Spleen (tissue), 11 donors: ENCODE results near the gene EHBP1. TPM values are rescaled to one million over a fixed set of nuclear protein-coding genes. Genes with fewer than 3 reads are reported as not detected.
A peak's percentile ranks its signal among the peaks of the same experiment; 100 is the strongest.

Experiments
- DNase-seq: peaks from one replicate; pipeline ENCODE4 v3.0.0-alpha.2; 2020
- H3K27ac ChIP-seq, 8 donors: fragments of 200-600 bp; sonication (generic) in 7 of 8; 1 replicate in 4 of 8; 2 replicates in 4 of 8; pipeline versions ENCODE4 v1.5.0 to v1.8.0; 2016 to 2021; ENCODE audit warnings: inconsistent platforms in 4 of 8, mild to moderate bottlenecking in 4 of 8, moderate library complexity in 1 of 8
- H3K27me3 ChIP-seq, 7 donors: fragments of 200-600 bp; sonication (generic) in 6 of 7; replicated peaks in 1 of 7; 1 replicate in 4 of 7; 2 replicates in 3 of 7; pipeline versions ENCODE4 v1.5.0 to v1.8.0; 2016 to 2021; ENCODE audit warnings: inconsistent platforms in 3 of 7, mild to moderate bottlenecking in 1 of 7
- H3K36me3 ChIP-seq, 6 donors: fragments of 200-600 bp; sonication (generic) in 5 of 6; 1 replicate in 4 of 6; 2 replicates in 2 of 6; pipeline versions ENCODE4 v1.5.0 to v1.8.0; 2016 to 2021; ENCODE audit warnings: inconsistent platforms in 2 of 6
- H3K4me1 ChIP-seq, 6 donors: fragments of 200-600 bp; sonication (generic) in 5 of 6; 1 replicate in 3 of 6; 2 replicates in 3 of 6; pipeline versions ENCODE4 v1.5.0 to v1.8.0; 2016 to 2021; ENCODE audit warnings: inconsistent platforms in 3 of 6
- H3K4me3 ChIP-seq, 8 donors: fragments of 200-600 bp; sonication (generic) in 7 of 8; 1 replicate in 4 of 8; 2 replicates in 4 of 8; pipeline versions ENCODE4 v1.5.0 to v1.8.0; 2016 to 2021; ENCODE audit warnings: inconsistent platforms in 4 of 8, mild to moderate bottlenecking in 4 of 8, moderate library complexity in 2 of 8
- H3K9me3 ChIP-seq, 8 donors: fragments of 200-600 bp; sonication (generic) in 7 of 8; 1 replicate in 4 of 8; 2 replicates in 4 of 8; pipeline versions ENCODE4 v1.5.0 to v1.8.0; 2016 to 2021; ENCODE audit warnings: inconsistent platforms in 4 of 8
- CTCF ChIP-seq, 11 experiments: fragments of 200-600 bp in 7 of 11; fragments of 450-650 bp in 4 of 11; sonication (generic) in 4 of 11; IDR thresholded peaks in 8 of 11; conservative IDR thresholded peaks in 3 of 11; 1 replicate in 7 of 11; 2 replicates in 4 of 11; pipeline versions ENCODE4 v1.4.0 to v1.8.0; 2016 to 2021; ENCODE audit warnings: antibody characterized with exemption in 11 of 11, inconsistent platforms in 4 of 11, mild to moderate bottlenecking in 1 of 11
- POLR2A ChIP-seq, 3 donors: fragments of 450-650 bp; IDR thresholded peaks; one replicate each; pipeline ENCODE4 v1.5.1; 2017; ENCODE audit warnings: antibody characterized with exemption in 3 of 3, mild to moderate bottlenecking in 1 of 3
- POLR2AphosphoS5 ChIP-seq, 3 donors: sonication (generic); formaldehyde crosslinking; IDR thresholded peaks; one replicate each; pipeline ENCODE4 v1.5.1; 2017; ENCODE audit warnings: antibody characterized with exemption in 3 of 3
- WGBS, 5 donors: extraction: QIAGEN DNeasy Blood & Tissue Kit in 3 of 5; methylation state at CpG; one replicate each; pipeline versions ENCODE4 v1.1.5 to v1.1.7; 2013 to 2018; 5-methylcytosine and 5-hydroxymethylcytosine counted together
- intact Hi-C: fragments of 100-400 bp; cut with DNase I; formaldehyde crosslinking; loops from one replicate; pipeline ENCODE4 v1.15.0; 2023; ENCODE audit warnings: low total_unique reads
- polyA plus RNA-seq, 3 donors: library from polyadenylated mRNA; stranded (reverse); fragments of 200-250 nt; gene quantifications; one replicate each; pipeline ENCODE4 v1.2.1, GENCODE V29; 2013
- total RNA-seq, 7 donors: library from RNA; depleted of rRNA in 3 of 7; stranded (reverse); fragments of >200 nt in 3 of 7; fragmentation: NEBNext Ultra II Directional in 4 of 7; extraction: Animal tissue kit (Norgen Biotek cat#: 25700) in 4 of 7; gene quantifications; one replicate each; pipeline versions ENCODE4 v1.1.0 to v1.2.1, GENCODE V29; 2016 to 2021
- donor health status: healthy with polysubstance abuse.
- donor health status: DM: no; HTN: no; CAD: no; lungs with moderate emphysema.
- donor health status: DM: no; HTN: no; CAD: no.
- donor health status: Bipolar disorder and iron deficiency.
- donor health status: healthy.
- donor health status: DM: no; HTN: no; CAD: no.
- donor health status: DM: yes; HTN: yes; CAD: no.

Gene EHBP1
- total and polyA plus RNA-seq, 10 donors, result 5.0 to 44.2 (median 31.7) TPM

GRCh38 chr2:62774555-62775366, 69.2 kb downstream of the EHBP1 start:
- H3K9me3 ChIP-seq, result peaks cover 0 to 4% (median 0%) of the 10 kb centered on the region in 8 donors
- H3K36me3 ChIP-seq, result no peaks in the 10 kb centered on the region
- no peak overlapping the region for H3K4me3 ChIP-seq
- H3K27ac ChIP-seq, result no peak overlapping the region
- H3K27me3 ChIP-seq, result no peaks in the 10 kb centered on the region
- 70 to 78% (median 76%) methylated on average over 5 of the region's 5 CpGs for WGBS, 5 donors
- TF ChIP-seq CTCF (IDR thresholded peaks at IDR 0.05 in 8 of 11, conservative IDR thresholded peaks at IDR 0.05 in 3 of 11) (peak; percentile 41 to 79 (median 67)), POLR2A (IDR thresholded peaks at IDR 0.05) (no peak)
- no peak for DNase-seq
- peaks cover 0 to 7% (median 2%) of the 10 kb centered on the region in 6 donors for H3K4me1 ChIP-seq
- intact Hi-C loops, result no loop called here

GRCh38 chr2:62775367-62775668, 69.8 kb downstream of the EHBP1 start:
- TF ChIP-seq POLR2AphosphoS5 (IDR thresholded peaks at IDR 0.05), result no peak
- peak in 4 of 11 experiments; percentile 18 to 49 (median 32) for TF ChIP-seq CTCF (IDR thresholded peaks at IDR 0.05 in 8 of 11, conservative IDR thresholded peaks at IDR 0.05 in 3 of 11)
- H3K36me3 ChIP-seq, result no peaks in the 10 kb centered on the region
- H3K9me3 ChIP-seq, result peaks cover 0 to 4% (median 0%) of the 10 kb centered on the region in 8 donors
- DNase-seq, result no peak
- no peaks in the 10 kb centered on the region for H3K27me3 ChIP-seq
- intact Hi-C loops, result no loop called here
- WGBS, 5 donors, result 42 to 52% (median 44%) methylated on average over 2 of the region's 2 CpGs
- H3K27ac ChIP-seq, result no peak overlapping the region
- H3K4me3 ChIP-seq, result no peak overlapping the region
- H3K4me1 ChIP-seq, result peaks cover 0 to 7% (median 2%) of the 10 kb centered on the region in 6 donors

- no peak for DNase-seq
- Histone ChIP-seq H3K27me3 (no peaks in the 10 kb centered on the region), H3K9me3 (peaks cover 0 to 13% (median 8%) of the 10 kb centered on the region in 8 donors), H3K27ac (no peak overlapping the region), H3K4me1 (peaks cover 0 to 4% (median 0%) of the 10 kb centered on the region in 6 donors), H3K4me3 (no peak overlapping the region), H3K36me3 (peaks cover 0 to 9% (median 0%) of the 10 kb centered on the region in 6 donors)
- TF ChIP-seq POLR2AphosphoS5 (IDR thresholded peaks at IDR 0.05) (no peak), CTCF (IDR thresholded peaks at IDR 0.05 in 8 of 11, conservative IDR thresholded peaks at IDR 0.05 in 3 of 11) (no peak), POLR2A (IDR thresholded peaks at IDR 0.05) (no peak)
- intact Hi-C loops, result no loop called here
Observed at GRCh38 chr2:62783679-62784078, 78.2 kb downstream of the EHBP1 start.

DNA sequence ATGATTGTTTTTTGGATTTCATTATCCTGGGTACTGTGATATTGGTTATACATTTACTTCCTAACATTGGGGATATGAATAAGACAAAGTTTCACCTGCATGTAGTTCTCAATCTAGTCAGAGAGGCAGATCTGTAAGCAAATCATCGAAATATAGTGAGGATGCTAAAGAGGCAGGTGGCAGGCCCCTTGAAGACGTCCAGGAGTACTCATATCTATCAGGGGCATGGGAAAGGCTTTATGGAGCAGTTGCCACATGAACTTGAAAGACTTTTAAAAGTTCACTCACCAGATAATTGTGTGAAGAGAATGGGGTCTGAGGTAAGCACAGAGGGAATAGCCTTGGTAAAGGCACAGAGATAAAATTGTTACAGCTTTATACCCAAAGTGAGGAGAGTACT, 78.8 kb downstream of the EHBP1 start:
- H3K9me3 ChIP-seq, result peaks cover 0 to 13% (median 8%) of the 10 kb centered on the region in 8 donors
- no peak for DNase-seq
- intact Hi-C loops, result no loop called here
- peaks cover 0 to 9% (median 0%) of the 10 kb centered on the region in 6 donors for H3K36me3 ChIP-seq
- 48 to 90% (median 74%) methylated on average over 2 of the region's 2 CpGs for WGBS, 5 donors
- H3K4me1 ChIP-seq, result peaks cover 0 to 4% (median 0%) of the 10 kb centered on the region in 6 donors
- TF ChIP-seq POLR2AphosphoS5 (IDR thresholded peaks at IDR 0.05) (no peak), CTCF (IDR thresholded peaks at IDR 0.05 in 8 of 11, conservative IDR thresholded peaks at IDR 0.05 in 3 of 11) (no peak), POLR2A (IDR thresholded peaks at IDR 0.05) (no peak)
- H3K4me3 ChIP-seq, result no peak overlapping the region
- no peaks in the 10 kb centered on the region for H3K27me3 ChIP-seq
- no peak overlapping the region for H3K27ac ChIP-seq
